ENCODE data around the gene PKHD1. TPM values are rescaled to one million over a fixed set of nuclear protein-coding genes. Genes with fewer than 3 reads are reported as not detected.

Gene PKHD1
- total and polyA plus RNA-seq, 2 of the 13 experiments (the other 11 are each of a cell fraction or from before 2014, with no cell fraction given): 0.01 to 0.13 TPM

GRCh38 chr6:51648236-51648635, 439.2 kb downstream of the PKHD1 start (continued):
- TF ChIP-seq ZNF564 (CRISPR knock-in tag; IDR thresholded peaks at IDR 0.05) (no peak), ZNF674 (CRISPR knock-in tag; IDR thresholded peaks at IDR 0.05; ENCODE audit: low read depth) (no peak), ZNF777 (CRISPR knock-in tag; IDR thresholded peaks at IDR 0.05) (no peak), IKZF1 (IDR thresholded peaks at IDR 0.05) (no peak), MATR3 (CRISPR knock-in tag; IDR thresholded peaks at IDR 0.05) (no peak), DNMT1 (CRISPR knock-in tag; IDR thresholded peaks at IDR 0.05) (no peak), TEAD3 (CRISPR knock-in tag; optimal IDR thresholded peaks at IDR 0.05; ENCODE audit: borderline replicate concordance) (no peak)

DNA sequence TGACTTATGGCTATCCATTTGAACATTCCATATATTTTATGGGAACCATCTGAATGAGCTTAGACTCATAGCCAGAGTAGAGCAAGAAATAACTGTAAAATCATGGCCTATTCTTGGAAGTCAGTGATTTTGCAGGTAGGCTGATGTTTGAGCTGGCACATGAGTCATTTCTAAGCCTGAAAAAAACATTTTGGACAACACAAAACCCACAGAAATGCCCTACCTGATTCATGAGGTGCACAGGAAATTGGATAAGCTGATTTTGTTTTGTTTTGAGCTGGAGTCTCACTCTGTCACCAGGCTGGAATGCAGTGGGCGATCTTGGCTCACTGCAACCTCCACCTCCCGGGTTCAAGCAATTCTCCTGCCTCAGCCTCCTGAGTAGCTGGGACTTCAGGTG, 443.0 kb downstream of the PKHD1 start:
- DNase-seq (ENCODE audit: low spot score): no peak
- H3K36me3 ChIP-seq (replicated peaks in 1 of 2; ENCODE audit: control insufficient read depth in 1 of 2, insufficient read depth in 2 of 2, low read length in 2 of 2): no peaks in the 10 kb centered on the region
- no TSS peak for BruUV-seq (replicated peaks)
- no peak overlapping the region for H3K4me2 ChIP-seq (ENCODE audit: low read depth, low read length)
- intact Hi-C loops (cut with micrococcal nuclease; ENCODE audit: unreplicated experiment) (no loop called here), in situ Hi-C loops (cut with HindIII; ENCODE audit: extremely low pct_ligation_motif_present, low pct_unique_long_range_greater_than_20kb) (no loop called here)
- CTCF ChIA-PET (ENCODE audit: low intra/inter-chr PET ratio, low total read pairs): no interaction called here
- H3K79me2 ChIP-seq (ENCODE audit: insufficient read depth, low read length): no peaks in the 10 kb centered on the region
- H4K20me1 ChIP-seq (ENCODE audit: insufficient read depth, low read length): no peaks in the 10 kb centered on the region
- H3K27ac ChIP-seq (ENCODE audit: extremely low read length, insufficient read depth, low read length): no peak overlapping the region
- POLR2A ChIA-PET: no interaction called here
- ATAC-seq: no peak
- FAIRE-seq: no peak
- no peaks in the 10 kb centered on the region for H3K4me1 ChIP-seq (ENCODE audit: insufficient read depth, low read length)
- H3K9me3 ChIP-seq (ENCODE audit: low read length): no peaks in the 10 kb centered on the region
- no peak overlapping the region for H3K4me3 ChIP-seq (replicated peaks in 1 of 3; ENCODE audit: insufficient read depth in 1 of 3, low read depth in 2 of 3, low read length in 3 of 3)
- no peak overlapping the region for H2AFZ ChIP-seq (ENCODE audit: low read length)
- WGBS (ENCODE audit: low lambda C conversion rate): 14% methylated on average over 2 of the region's 2 CpGs
- no peaks in the 10 kb centered on the region for H3K27me3 ChIP-seq (ENCODE audit: control insufficient read depth in 1 of 2, insufficient read depth in 2 of 2, low read length in 2 of 2)
- no peak overlapping the region for H3K9ac ChIP-seq (ENCODE audit: insufficient read depth, low read depth, low read length)
- TF ChIP-seq TRIM22 (IDR thresholded peaks at IDR 0.05): no peak
- no peak for TF ChIP-seq ZNF263 (CRISPR knock-in tag; IDR thresholded peaks at IDR 0.05)
- no peak for TF ChIP-seq ZGPAT (CRISPR knock-in tag; IDR thresholded peaks at IDR 0.05)
- no peak for TF ChIP-seq ZMYM4 (CRISPR knock-in tag; IDR thresholded peaks at IDR 0.05)
- no peak for TF ChIP-seq NR2F6 (IDR thresholded peaks at IDR 0.05)
- no peak for TF ChIP-seq NR2F6 (CRISPR knock-in tag; IDR thresholded peaks at IDR 0.05)
- TF ChIP-seq PRDM10 (CRISPR knock-in tag; IDR thresholded peaks at IDR 0.05; ENCODE audit: low read depth): no peak
- TF ChIP-seq ZZZ3 (CRISPR knock-in tag; IDR thresholded peaks at IDR 0.05; ENCODE audit: borderline replicate concordance): no peak

Measured in HepG2 (cell line).